HG02938 (cell line): ENCODE results near the gene ST7.

ENCODE experiments used
- ATAC-seq: cut with Tn5 transposase; IDR thresholded peaks from one replicate; pipeline ENCODE4 v1.9.1; 2021; ENCODE audit warnings: mild to moderate bottlenecking, moderate library complexity; ENCODE audit not compliant: unreplicated experiment

The ST7 gene

GRCh38 chr7:117006907-117007684, 53.8 kb downstream of the ST7 start:
- no peak for ATAC-seq

GRCh38 chr7:117008118-117008885, 55.0 kb downstream of the ST7 start:
- ATAC-seq, result no peak

- no peak for ATAC-seq
Measured at GRCh38 chr7:117008886-117009531, 55.7 kb downstream of the ST7 start.

GRCh38 chr7:117009705-117010361, 56.5 kb downstream of the ST7 start:
- ATAC-seq, result no peak

GRCh38 chr7:117010375-117011133, 57.3 kb downstream of the ST7 start:
- peak; percentile 41 for ATAC-seq

- ATAC-seq, result peak; percentile 89
Measured at GRCh38 chr7:117011419-117012260, 58.3 kb downstream of the ST7 start.

GRCh38 chr7:117012284-117012683, 59.0 kb downstream of the ST7 start:
- ATAC-seq, result peak; percentile 8

GRCh38 chr7:117012696-117013095, 59.4 kb downstream of the ST7 start:
- peak; percentile 23 for ATAC-seq

- no peak for ATAC-seq
Measured at GRCh38 chr7:117014099-117014656, 60.9 kb downstream of the ST7 start.

GRCh38 chr7:117014673-117015133, 61.4 kb downstream of the ST7 start:
- ATAC-seq, result no peak

- no peak for ATAC-seq
Measured at GRCh38 chr7:117015258-117016184, 62.2 kb downstream of the ST7 start.

- ATAC-seq, result no peak
Measured at GRCh38 chr7:117017017-117017451, 63.7 kb downstream of the ST7 start.

GRCh38 chr7:117017702-117018266, 64.5 kb downstream of the ST7 start:
- no peak for ATAC-seq

- no peak for ATAC-seq
Measured at GRCh38 chr7:117018713-117019112, 65.4 kb downstream of the ST7 start.

GRCh38 chr7:117019287-117019686, 66.0 kb downstream of the ST7 start:
- no peak for ATAC-seq

- no peak for ATAC-seq
Measured at GRCh38 chr7:117019786-117020590, 66.7 kb downstream of the ST7 start.

GRCh38 chr7:117020591-117020973, 67.3 kb downstream of the ST7 start:
- ATAC-seq, result no peak
